ENCODE data around the gene AHCY.
A peak's percentile ranks its signal among the peaks of the same experiment; 100 is the strongest.

The AHCY gene

DNA sequence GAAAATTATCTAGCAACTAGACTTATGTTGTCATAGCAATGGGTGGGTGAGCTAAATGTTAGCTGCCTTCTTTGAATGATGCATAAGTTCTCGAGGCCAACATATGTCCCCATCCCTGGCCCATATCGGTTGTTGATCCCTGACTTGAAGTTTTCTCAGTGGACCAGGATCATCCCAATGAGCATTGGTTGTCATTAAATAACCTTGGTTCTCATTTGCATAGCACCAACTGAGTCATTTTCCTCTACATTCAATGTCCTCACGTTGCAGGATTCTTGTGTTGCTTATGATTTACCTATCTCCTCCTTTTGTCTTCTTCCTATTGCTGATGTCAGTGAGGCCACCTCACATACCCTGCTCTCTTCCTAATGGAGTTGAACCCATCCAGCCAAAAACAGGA lies 12.1 kb upstream of the AHCY start:
- TF ChIP-seq YY1 (IDR thresholded peaks at IDR 0.05; ENCODE audit: low read depth) (no peak), EGR1 (IDR thresholded peaks at IDR 0.05) (no peak), TCF12 (IDR thresholded peaks at IDR 0.05; ENCODE audit: low read depth) (no peak), ZBTB7A (IDR thresholded peaks at IDR 0.05; ENCODE audit: low read depth) (no peak), TAF1 (IDR thresholded peaks at IDR 0.05; ENCODE audit: low read depth) (no peak), EP300 (IDR thresholded peaks at IDR 0.05; ENCODE audit: borderline replicate concordance) (no peak), CREB1 (IDR thresholded peaks at IDR 0.05; ENCODE audit: low read depth) (no peak), FOXM1 (IDR thresholded peaks at IDR 0.05; ENCODE audit: borderline replicate concordance, low read depth) (no peak)
- TF ChIP-seq, protein P1, sequence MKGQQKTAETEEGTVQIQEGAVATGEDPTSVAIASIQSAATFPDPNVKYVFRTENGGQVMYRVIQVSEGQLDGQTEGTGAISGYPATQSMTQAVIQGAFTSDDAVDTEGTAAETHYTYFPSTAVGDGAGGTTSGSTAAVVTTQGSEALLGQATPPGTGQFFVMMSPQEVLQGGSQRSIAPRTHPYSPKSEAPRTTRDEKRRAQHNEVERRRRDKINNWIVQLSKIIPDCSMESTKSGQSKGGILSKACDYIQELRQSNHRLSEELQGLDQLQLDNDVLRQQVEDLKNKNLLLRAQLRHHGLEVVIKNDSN (IDR thresholded peaks at IDR 0.05) = no peak

GRCh38 chr20:34312544-34313217 lies 9.5 kb upstream of the AHCY start:
- TF ChIP-seq TCF12 (IDR thresholded peaks at IDR 0.05; ENCODE audit: low read depth) (peak; percentile 25; the same call in 1 of the 2 replicates), RAD21 (IDR thresholded peaks at IDR 0.05; ENCODE audit: low read depth) (peak; percentile 100), REST (IDR thresholded peaks at IDR 0.05; ENCODE audit: low read depth) (no peak), ZBTB7A (IDR thresholded peaks at IDR 0.05; ENCODE audit: low read depth) (no peak)
- TF ChIP-seq, protein P2, sequence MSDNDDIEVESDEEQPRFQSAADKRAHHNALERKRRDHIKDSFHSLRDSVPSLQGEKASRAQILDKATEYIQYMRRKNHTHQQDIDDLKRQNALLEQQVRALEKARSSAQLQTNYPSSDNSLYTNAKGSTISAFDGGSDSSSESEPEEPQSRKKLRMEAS (IDR thresholded peaks at IDR 0.05) = 0 out of 2 replicates have a peak, but pooled peaks have one; percentile 27

DNA sequence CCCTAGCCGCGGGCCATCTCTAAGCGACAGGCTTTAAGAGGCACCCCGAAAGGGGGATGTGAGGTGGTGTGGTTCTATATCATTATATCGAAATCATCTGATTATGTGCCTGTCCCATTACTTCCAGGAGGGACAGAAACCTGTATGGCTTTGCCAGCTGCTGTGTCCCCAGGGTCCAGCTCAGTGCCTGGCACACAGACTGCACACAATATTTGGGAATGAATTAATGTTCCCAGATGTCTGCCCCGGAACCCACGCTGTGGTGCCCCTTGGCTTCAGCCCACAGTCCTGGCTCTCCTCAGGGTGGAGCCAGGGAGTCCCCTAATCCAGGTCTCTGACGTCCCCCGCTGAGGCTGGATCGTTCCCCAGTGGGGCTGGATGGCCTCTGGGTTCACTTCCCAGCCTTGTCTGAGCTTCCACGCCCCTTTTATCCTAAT lies 8.9 kb upstream of the AHCY start:
- TF ChIP-seq CEBPB (IDR thresholded peaks at IDR 0.05) (no peak), ZBTB7A (IDR thresholded peaks at IDR 0.05; ENCODE audit: low read depth) (no peak), YY1 (IDR thresholded peaks at IDR 0.05; ENCODE audit: low read depth) (no peak), TCF12 (IDR thresholded peaks at IDR 0.05; ENCODE audit: low read depth) (no peak), TAF1 (IDR thresholded peaks at IDR 0.05; ENCODE audit: low read depth) (no peak), NFIC (IDR thresholded peaks at IDR 0.05) (no peak)
- TF ChIP-seq, protein P1 (IDR thresholded peaks at IDR 0.05) = no peak
- TF ChIP-seq, protein P2 (IDR thresholded peaks at IDR 0.05) = no peak

DNA sequence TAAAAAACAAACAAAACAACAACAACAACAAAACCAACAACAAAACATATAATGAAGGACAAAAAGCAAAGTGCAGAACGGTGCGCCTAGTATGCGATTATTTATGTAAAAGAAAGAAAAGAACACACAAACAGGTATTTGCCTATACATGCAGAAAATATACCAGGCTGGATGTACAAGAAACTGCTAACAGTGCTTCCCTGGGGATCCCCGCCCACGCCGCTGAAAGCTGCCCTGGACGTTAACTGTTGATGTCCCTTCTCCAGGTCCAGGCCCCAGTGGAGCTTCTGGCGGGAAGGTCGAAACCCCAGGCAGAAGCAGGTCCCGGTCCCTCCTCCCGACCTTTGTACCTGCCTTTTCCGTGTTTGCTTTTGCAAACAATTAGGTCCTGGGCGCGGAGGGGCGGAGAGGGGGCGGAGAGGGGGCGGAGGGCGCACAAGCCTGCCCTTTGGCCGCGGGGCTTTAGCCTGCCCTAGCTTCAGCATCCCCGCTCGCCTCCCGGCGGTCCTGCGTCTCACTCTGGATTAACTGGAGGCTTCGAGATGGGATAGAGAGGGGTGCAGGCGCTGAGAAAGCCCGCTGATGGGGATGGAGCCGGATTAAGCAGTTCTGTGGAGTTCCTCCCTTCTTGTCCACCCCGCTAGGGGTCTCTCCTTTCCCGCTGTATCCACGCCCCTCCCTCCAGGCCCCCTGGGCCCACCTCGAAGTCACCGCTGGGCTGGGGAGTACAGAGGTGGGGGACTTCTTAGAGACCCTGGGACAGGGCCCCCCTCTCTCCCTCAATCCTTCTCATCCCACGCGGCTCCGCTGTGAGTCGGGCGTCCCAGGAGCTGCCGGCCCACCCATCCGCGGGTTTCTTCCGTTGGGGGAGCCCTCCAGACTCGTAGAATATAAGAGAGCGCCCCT lies 8.2 kb upstream of the AHCY start:
- TF ChIP-seq CREB1 (IDR thresholded peaks at IDR 0.05; ENCODE audit: low read depth) (no peak), REST (IDR thresholded peaks at IDR 0.05; ENCODE audit: low read depth) (no peak), CEBPB (IDR thresholded peaks at IDR 0.05) (no peak), TEAD4 (IDR thresholded peaks at IDR 0.05) (no peak), ZBTB7A (IDR thresholded peaks at IDR 0.05; ENCODE audit: low read depth) (peak; percentile 39; the same call in 1 of the 2 replicates), EGR1 (IDR thresholded peaks at IDR 0.05) (peak; percentile 86)
- TF ChIP-seq, protein P1 (IDR thresholded peaks at IDR 0.05) = no peak

GRCh38 chr20:34310481-34311117 lies 7.4 kb upstream of the AHCY start:
- TF ChIP-seq FOXM1 (IDR thresholded peaks at IDR 0.05; ENCODE audit: borderline replicate concordance, low read depth) = no peak
- no peak for TF ChIP-seq REST (IDR thresholded peaks at IDR 0.05; ENCODE audit: low read depth)
- no peak for TF ChIP-seq CREB1 (IDR thresholded peaks at IDR 0.05; ENCODE audit: low read depth)
- TF ChIP-seq ZBTB7A (IDR thresholded peaks at IDR 0.05; ENCODE audit: low read depth) = no peak
- TF ChIP-seq RAD21 (IDR thresholded peaks at IDR 0.05; ENCODE audit: low read depth) = no peak
- TF ChIP-seq, protein P1 (IDR thresholded peaks at IDR 0.05) = no peak
- no peak for TF ChIP-seq YY1 (IDR thresholded peaks at IDR 0.05; ENCODE audit: low read depth)
- TF ChIP-seq NFIC (IDR thresholded peaks at IDR 0.05) = no peak
- TF ChIP-seq, protein P2 (IDR thresholded peaks at IDR 0.05) = no peak

Data from Ishikawa (cell line).